Spleen (tissue), 7 donors: ENCODE results near the gene PLXNA2.

Experiments used
- CTCF ChIP-seq, 11 experiments: fragments of 200-600 bp in 7 of 11; fragments of 450-650 bp in 4 of 11; sonication (generic) in 4 of 11; IDR thresholded peaks in 8 of 11; conservative IDR thresholded peaks in 3 of 11; 1 replicate in 7 of 11; 2 replicates in 4 of 11; pipeline versions ENCODE4 v1.4.0 to v1.8.0; 2016 to 2021; ENCODE audit warnings: antibody characterized with exemption in 11 of 11, inconsistent platforms in 4 of 11, mild to moderate bottlenecking in 1 of 11
- POLR2A ChIP-seq, 3 donors: fragments of 450-650 bp; IDR thresholded peaks; one replicate each; pipeline ENCODE4 v1.5.1; 2017; ENCODE audit warnings: antibody characterized with exemption in 3 of 3, mild to moderate bottlenecking in 1 of 3
- POLR2AphosphoS5 ChIP-seq, 3 donors: sonication (generic); formaldehyde crosslinking; IDR thresholded peaks; one replicate each; pipeline ENCODE4 v1.5.1; 2017; ENCODE audit warnings: antibody characterized with exemption in 3 of 3
- donor health status: DM: no; HTN: no; CAD: no; lungs with moderate emphysema.
- donor health status: DM: no; HTN: no; CAD: no.
- donor health status: DM: no; HTN: no; CAD: no.

DNA sequence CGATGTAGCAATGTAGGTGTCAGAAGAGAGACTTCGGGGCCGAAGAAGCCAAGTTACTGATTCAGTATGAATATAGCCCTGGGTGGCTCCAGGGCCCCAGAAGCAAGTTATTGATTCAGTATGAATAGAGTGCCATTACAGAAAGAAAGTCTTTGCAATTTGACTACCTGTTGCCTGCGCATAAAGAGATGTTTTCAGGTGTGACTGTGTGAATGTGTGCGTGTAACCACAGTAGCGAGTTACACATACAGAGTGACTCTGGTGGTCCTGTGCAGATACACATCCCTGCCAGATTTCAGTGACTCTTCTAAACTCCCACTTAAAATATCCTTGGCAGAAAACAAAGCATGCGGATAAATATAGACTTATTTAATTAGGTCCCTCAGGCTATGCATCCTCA is 190.5 kb downstream of the PLXNA2 start:
- no peak for TF ChIP-seq CTCF (IDR thresholded peaks at IDR 0.05 in 8 of 11, conservative IDR thresholded peaks at IDR 0.05 in 3 of 11)
- TF ChIP-seq POLR2A (IDR thresholded peaks at IDR 0.05): no peak
- no peak for TF ChIP-seq POLR2AphosphoS5 (IDR thresholded peaks at IDR 0.05)
